ENCODE results near the gene FBXO34. TPM values are rescaled to one million over a fixed set of nuclear protein-coding genes. Genes with fewer than 3 reads are reported as not detected.

Gene FBXO34
- total and polyA plus RNA-seq, 9 of the 15 experiments (the other 6 are each of a cell fraction or from before 2014, with no cell fraction given), result 6.3 to 24.9 (median 16.2) TPM

DNA sequence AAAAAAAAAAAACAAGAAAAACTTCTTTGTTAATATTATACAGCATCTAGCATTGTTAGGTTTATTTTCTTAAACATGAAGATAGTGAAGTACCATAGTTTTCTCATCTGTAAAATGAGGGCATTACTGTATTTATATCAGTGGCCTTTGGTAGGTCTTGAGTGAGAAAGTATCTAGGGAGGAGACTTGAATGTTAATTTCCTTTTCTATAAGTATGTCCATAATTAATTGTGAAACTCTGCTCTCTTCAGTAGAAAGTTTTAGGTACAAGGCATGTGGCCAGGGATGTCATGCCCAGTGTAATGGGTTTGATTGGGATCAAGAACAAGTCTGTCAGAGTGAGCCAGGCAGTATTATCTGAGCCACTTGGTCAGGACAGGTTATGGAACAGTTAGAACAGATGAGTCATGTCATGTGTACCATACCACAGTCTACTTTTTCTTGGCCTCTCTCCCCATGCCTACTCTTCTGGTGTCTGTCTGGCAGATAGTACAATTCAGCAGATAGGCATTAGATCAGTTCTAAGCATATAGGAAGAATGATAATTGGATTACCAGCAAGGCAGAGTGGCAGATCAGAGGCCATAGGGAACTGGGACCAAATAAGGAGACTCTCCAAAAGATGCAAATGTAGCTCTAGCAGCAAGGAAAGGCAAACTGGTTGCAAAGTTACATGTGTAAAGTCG lies 30.4 kb downstream of the FBXO34 start (continued):
- TF ChIP-seq, protein P1, sequence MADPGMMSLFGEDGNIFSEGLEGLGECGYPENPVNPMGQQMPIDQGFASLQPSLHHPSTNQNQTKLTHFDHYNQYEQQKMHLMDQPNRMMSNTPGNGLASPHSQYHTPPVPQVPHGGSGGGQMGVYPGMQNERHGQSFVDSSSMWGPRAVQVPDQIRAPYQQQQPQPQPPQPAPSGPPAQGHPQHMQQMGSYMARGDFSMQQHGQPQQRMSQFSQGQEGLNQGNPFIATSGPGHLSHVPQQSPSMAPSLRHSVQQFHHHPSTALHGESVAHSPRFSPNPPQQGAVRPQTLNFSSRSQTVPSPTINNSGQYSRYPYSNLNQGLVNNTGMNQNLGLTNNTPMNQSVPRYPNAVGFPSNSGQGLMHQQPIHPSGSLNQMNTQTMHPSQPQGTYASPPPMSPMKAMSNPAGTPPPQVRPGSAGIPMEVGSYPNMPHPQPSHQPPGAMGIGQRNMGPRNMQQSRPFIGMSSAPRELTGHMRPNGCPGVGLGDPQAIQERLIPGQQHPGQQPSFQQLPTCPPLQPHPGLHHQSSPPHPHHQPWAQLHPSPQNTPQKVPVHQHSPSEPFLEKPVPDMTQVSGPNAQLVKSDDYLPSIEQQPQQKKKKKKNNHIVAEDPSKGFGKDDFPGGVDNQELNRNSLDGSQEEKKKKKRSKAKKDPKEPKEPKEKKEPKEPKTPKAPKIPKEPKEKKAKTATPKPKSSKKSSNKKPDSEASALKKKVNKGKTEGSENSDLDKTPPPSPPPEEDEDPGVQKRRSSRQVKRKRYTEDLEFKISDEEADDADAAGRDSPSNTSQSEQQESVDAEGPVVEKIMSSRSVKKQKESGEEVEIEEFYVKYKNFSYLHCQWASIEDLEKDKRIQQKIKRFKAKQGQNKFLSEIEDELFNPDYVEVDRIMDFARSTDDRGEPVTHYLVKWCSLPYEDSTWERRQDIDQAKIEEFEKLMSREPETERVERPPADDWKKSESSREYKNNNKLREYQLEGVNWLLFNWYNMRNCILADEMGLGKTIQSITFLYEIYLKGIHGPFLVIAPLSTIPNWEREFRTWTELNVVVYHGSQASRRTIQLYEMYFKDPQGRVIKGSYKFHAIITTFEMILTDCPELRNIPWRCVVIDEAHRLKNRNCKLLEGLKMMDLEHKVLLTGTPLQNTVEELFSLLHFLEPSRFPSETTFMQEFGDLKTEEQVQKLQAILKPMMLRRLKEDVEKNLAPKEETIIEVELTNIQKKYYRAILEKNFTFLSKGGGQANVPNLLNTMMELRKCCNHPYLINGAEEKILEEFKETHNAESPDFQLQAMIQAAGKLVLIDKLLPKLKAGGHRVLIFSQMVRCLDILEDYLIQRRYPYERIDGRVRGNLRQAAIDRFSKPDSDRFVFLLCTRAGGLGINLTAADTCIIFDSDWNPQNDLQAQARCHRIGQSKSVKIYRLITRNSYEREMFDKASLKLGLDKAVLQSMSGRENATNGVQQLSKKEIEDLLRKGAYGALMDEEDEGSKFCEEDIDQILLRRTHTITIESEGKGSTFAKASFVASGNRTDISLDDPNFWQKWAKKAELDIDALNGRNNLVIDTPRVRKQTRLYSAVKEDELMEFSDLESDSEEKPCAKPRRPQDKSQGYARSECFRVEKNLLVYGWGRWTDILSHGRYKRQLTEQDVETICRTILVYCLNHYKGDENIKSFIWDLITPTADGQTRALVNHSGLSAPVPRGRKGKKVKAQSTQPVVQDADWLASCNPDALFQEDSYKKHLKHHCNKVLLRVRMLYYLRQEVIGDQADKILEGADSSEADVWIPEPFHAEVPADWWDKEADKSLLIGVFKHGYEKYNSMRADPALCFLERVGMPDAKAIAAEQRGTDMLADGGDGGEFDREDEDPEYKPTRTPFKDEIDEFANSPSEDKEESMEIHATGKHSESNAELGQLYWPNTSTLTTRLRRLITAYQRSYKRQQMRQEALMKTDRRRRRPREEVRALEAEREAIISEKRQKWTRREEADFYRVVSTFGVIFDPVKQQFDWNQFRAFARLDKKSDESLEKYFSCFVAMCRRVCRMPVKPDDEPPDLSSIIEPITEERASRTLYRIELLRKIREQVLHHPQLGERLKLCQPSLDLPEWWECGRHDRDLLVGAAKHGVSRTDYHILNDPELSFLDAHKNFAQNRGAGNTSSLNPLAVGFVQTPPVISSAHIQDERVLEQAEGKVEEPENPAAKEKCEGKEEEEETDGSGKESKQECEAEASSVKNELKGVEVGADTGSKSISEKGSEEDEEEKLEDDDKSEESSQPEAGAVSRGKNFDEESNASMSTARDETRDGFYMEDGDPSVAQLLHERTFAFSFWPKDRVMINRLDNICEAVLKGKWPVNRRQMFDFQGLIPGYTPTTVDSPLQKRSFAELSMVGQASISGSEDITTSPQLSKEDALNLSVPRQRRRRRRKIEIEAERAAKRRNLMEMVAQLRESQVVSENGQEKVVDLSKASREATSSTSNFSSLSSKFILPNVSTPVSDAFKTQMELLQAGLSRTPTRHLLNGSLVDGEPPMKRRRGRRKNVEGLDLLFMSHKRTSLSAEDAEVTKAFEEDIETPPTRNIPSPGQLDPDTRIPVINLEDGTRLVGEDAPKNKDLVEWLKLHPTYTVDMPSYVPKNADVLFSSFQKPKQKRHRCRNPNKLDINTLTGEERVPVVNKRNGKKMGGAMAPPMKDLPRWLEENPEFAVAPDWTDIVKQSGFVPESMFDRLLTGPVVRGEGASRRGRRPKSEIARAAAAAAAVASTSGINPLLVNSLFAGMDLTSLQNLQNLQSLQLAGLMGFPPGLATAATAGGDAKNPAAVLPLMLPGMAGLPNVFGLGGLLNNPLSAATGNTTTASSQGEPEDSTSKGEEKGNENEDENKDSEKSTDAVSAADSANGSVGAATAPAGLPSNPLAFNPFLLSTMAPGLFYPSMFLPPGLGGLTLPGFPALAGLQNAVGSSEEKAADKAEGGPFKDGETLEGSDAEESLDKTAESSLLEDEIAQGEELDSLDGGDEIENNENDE (IDR thresholded peaks at IDR 0.05; ENCODE audit: low read depth, low read length), result no peak
- TF ChIP-seq RBM25 (IDR thresholded peaks at IDR 0.05; ENCODE audit: low read depth, low read length, severe bottlenecking), result no peak
- no peak for TF ChIP-seq FOXK2 (conservative IDR thresholded peaks at IDR 0.05 in 1 of 2, IDR thresholded peaks at IDR 0.05 in 1 of 2; ENCODE audit: low read depth in 2 of 2)
- no peak for TF ChIP-seq EP300 (IDR thresholded peaks at IDR 0.05; ENCODE audit: low read length)
- TF ChIP-seq FOXP1 (CRISPR knock-in tag; IDR thresholded peaks at IDR 0.05), result no peak
- TF ChIP-seq JUND (IDR thresholded peaks at IDR 0.05; ENCODE audit: borderline replicate concordance, low read depth, low read length), result peak; percentile 63; the same call in 1 of the 2 replicates
- TF ChIP-seq JUND (tag; IDR thresholded peaks at IDR 0.05; ENCODE audit: borderline replicate concordance, low read depth, low read length), result peak; percentile 69; the same call in 2 of the 3 replicates
- TF ChIP-seq, protein P2, sequence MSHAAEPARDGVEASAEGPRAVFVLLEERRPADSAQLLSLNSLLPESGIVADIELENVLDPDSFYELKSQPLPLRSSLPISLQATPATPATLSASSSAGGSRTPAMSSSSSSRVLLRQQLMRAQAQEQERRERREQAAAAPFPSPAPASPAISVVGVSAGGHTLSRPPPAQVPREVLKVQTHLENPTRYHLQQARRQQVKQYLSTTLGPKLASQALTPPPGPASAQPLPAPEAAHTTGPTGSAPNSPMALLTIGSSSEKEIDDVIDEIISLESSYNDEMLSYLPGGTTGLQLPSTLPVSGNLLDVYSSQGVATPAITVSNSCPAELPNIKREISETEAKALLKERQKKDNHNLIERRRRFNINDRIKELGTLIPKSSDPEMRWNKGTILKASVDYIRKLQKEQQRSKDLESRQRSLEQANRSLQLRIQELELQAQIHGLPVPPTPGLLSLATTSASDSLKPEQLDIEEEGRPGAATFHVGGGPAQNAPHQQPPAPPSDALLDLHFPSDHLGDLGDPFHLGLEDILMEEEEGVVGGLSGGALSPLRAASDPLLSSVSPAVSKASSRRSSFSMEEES (CRISPR knock-in tag; IDR thresholded peaks at IDR 0.05), result no peak
- TF ChIP-seq KLF13 (tag; IDR thresholded peaks at IDR 0.05; ENCODE audit: borderline replicate concordance, low read depth), result no peak
- TF ChIP-seq E2F3 (CRISPR knock-in tag; IDR thresholded peaks at IDR 0.05), result no peak
- 0 out of 4 replicates have a peak, but pooled peaks of 1 of the 2 experiments have one; percentile 18 for TF ChIP-seq TRIM24 (IDR thresholded peaks at IDR 0.05)
